ENCODE results near the gene DPH2.

GRCh38 chr1:44021156-44021555 lies 51.3 kb downstream of the DPH2 start:
- no peak for TF ChIP-seq CTCF (conservative IDR thresholded peaks at IDR 0.05 in 1 of 2, IDR thresholded peaks at IDR 0.05 in 1 of 2; ENCODE audit: extremely low read depth in 1 of 2, insufficient read depth in 1 of 2, low read depth in 1 of 2, low read length in 2 of 2)
- TF ChIP-seq EZH2 (IDR thresholded peaks at IDR 0.05; ENCODE audit: borderline replicate concordance, low read length) = no peak

All from mammary epithelial cell (primary cell).